CD4-positive, alpha-beta T cell treated with Interleukin-21 for 1 hour (primary cell): ENCODE data around the gene NDUFA13.

Experiments used
- DNase-seq: peaks from one replicate; pipeline ENCODE4 v3.0.0-alpha.2; 2020

NDUFA13 gene

GRCh38 chr19:19549804-19550464 lies 33.9 kb downstream of the NDUFA13 start:
- no peak for DNase-seq

GRCh38 chr19:19550485-19550929 lies 34.5 kb downstream of the NDUFA13 start:
- DNase-seq, result no peak

- DNase-seq, result no peak
These were observed 35.2 kb downstream of the NDUFA13 start for GRCh38 chr19:19550972-19551852.

GRCh38 chr19:19551853-19552192 lies 35.8 kb downstream of the NDUFA13 start:
- DNase-seq, result no peak

- peak; percentile 37 for DNase-seq
These were observed 36.8 kb downstream of the NDUFA13 start for GRCh38 chr19:19552798-19553197.

GRCh38 chr19:19553670-19554069 lies 37.6 kb downstream of the NDUFA13 start:
- no peak for DNase-seq

- peak; percentile 51 for DNase-seq
These were observed 38.3 kb downstream of the NDUFA13 start for GRCh38 chr19:19554074-19555023.

- DNase-seq, result no peak
These were observed 42.0 kb downstream of the NDUFA13 start for GRCh38 chr19:19558055-19558454.

- DNase-seq, result no peak
These were observed 42.6 kb downstream of the NDUFA13 start for GRCh38 chr19:19558636-19559035.

- DNase-seq, result no peak
These were observed 43.9 kb downstream of the NDUFA13 start for GRCh38 chr19:19559931-19560330.

- no peak for DNase-seq
These were observed 46.1 kb downstream of the NDUFA13 start for GRCh38 chr19:19561946-19562664.

- DNase-seq, result peak; percentile 59
These were observed 46.8 kb downstream of the NDUFA13 start for GRCh38 chr19:19562665-19563347.

- DNase-seq, result no peak
These were observed 47.4 kb downstream of the NDUFA13 start for GRCh38 chr19:19563348-19563848.

- DNase-seq, result no peak
These were observed 50.3 kb downstream of the NDUFA13 start for GRCh38 chr19:19566306-19566705.

- DNase-seq, result no peak
These were observed 51.4 kb downstream of the NDUFA13 start for GRCh38 chr19:19567391-19567790.

- DNase-seq, result no peak
These were observed 53.1 kb downstream of the NDUFA13 start for GRCh38 chr19:19568802-19569756.

- no peak for DNase-seq
These were observed 54.5 kb downstream of the NDUFA13 start for GRCh38 chr19:19570571-19570970.

GRCh38 chr19:19571071-19571786 lies 55.2 kb downstream of the NDUFA13 start:
- no peak for DNase-seq

- DNase-seq, result no peak
These were observed 59.4 kb downstream of the NDUFA13 start for GRCh38 chr19:19575411-19575810.
